ENCODE data around the gene ARAP2.

ARAP2 gene

GRCh38 chr4:36206603-36207311 is 37.6 kb downstream of the ARAP2 start:
- H3K79me2 ChIP-seq (ENCODE audit: control insufficient read depth, low read length), result no peaks in the 10 kb centered on the region
- no peaks in the 10 kb centered on the region for H3K9me2 ChIP-seq (replicated peaks; ENCODE audit: control insufficient read depth, low read length)
- H3K27me3 ChIP-seq (ENCODE audit: control insufficient read depth, low read length), result no peaks in the 10 kb centered on the region
- no peak overlapping the region for H3K4me2 ChIP-seq (ENCODE audit: low read length)
- no peak for TF ChIP-seq EZH2phosphoT487 (IDR thresholded peaks at IDR 0.05; ENCODE audit: borderline replicate concordance, low read length)
- no peak for TF ChIP-seq CTCF (IDR thresholded peaks at IDR 0.05; ENCODE audit: low read depth, low read length, poor library complexity, severe bottlenecking)
- H3K4me1 ChIP-seq (ENCODE audit: control insufficient read depth, low read length), result no peaks in the 10 kb centered on the region
- H3K9me3 ChIP-seq (ENCODE audit: control insufficient read depth, insufficient read depth, low read length), result no peaks in the 10 kb centered on the region
- no peak overlapping the region for H3K4me3 ChIP-seq (ENCODE audit: low read length)
- no peak overlapping the region for H3K27ac ChIP-seq (ENCODE audit: low read depth, low read length)
- H3K36me3 ChIP-seq (ENCODE audit: control insufficient read depth, low read length), result no peaks in the 10 kb centered on the region
- no peaks in the 10 kb centered on the region for H4K20me1 ChIP-seq (ENCODE audit: control insufficient read depth, insufficient read depth, low read depth, low read length)
- no peaks in the 10 kb centered on the region for H3F3A ChIP-seq (ENCODE audit: control insufficient read depth, insufficient read depth)

- Histone ChIP-seq H3K4me3 (ENCODE audit: low read length) (no peak overlapping the region), H3K4me1 (ENCODE audit: control insufficient read depth, low read length) (no peaks in the 10 kb centered on the region), H3K4me2 (ENCODE audit: low read length) (no peak overlapping the region), H3F3A (ENCODE audit: control insufficient read depth, insufficient read depth) (no peaks in the 10 kb centered on the region), H3K27me3 (ENCODE audit: control insufficient read depth, low read length) (no peaks in the 10 kb centered on the region), H3K36me3 (ENCODE audit: control insufficient read depth, low read length) (no peaks in the 10 kb centered on the region), H4K20me1 (ENCODE audit: control insufficient read depth, insufficient read depth, low read depth, low read length) (no peaks in the 10 kb centered on the region), H3K79me2 (ENCODE audit: control insufficient read depth, low read length) (no peaks in the 10 kb centered on the region), H3K9me3 (ENCODE audit: control insufficient read depth, insufficient read depth, low read length) (no peaks in the 10 kb centered on the region), H3K27ac (ENCODE audit: low read depth, low read length) (no peak overlapping the region), H3K9me2 (replicated peaks; ENCODE audit: control insufficient read depth, low read length) (no peaks in the 10 kb centered on the region)
- no peak for TF ChIP-seq EZH2phosphoT487 (IDR thresholded peaks at IDR 0.05; ENCODE audit: borderline replicate concordance, low read length)
Measured at GRCh38 chr4:36206012-36206411, 38.3 kb downstream of the ARAP2 start.

- H3K27ac ChIP-seq (ENCODE audit: low read depth, low read length), result no peak overlapping the region
- no peak overlapping the region for H3K4me3 ChIP-seq (ENCODE audit: low read length)
- no peaks in the 10 kb centered on the region for H4K20me1 ChIP-seq (ENCODE audit: control insufficient read depth, insufficient read depth, low read depth, low read length)
- H3K79me2 ChIP-seq (ENCODE audit: control insufficient read depth, low read length), result no peaks in the 10 kb centered on the region
- no peak overlapping the region for H3K4me2 ChIP-seq (ENCODE audit: low read length)
- no peaks in the 10 kb centered on the region for H3K9me3 ChIP-seq (ENCODE audit: control insufficient read depth, insufficient read depth, low read length)
- no peaks in the 10 kb centered on the region for H3K4me1 ChIP-seq (ENCODE audit: control insufficient read depth, low read length)
- no peaks in the 10 kb centered on the region for H3F3A ChIP-seq (ENCODE audit: control insufficient read depth, insufficient read depth)
- no peaks in the 10 kb centered on the region for H3K36me3 ChIP-seq (ENCODE audit: control insufficient read depth, low read length)
- H3K9me2 ChIP-seq (replicated peaks; ENCODE audit: control insufficient read depth, low read length), result no peaks in the 10 kb centered on the region
- H3K27me3 ChIP-seq (ENCODE audit: control insufficient read depth, low read length), result no peaks in the 10 kb centered on the region
- no peak for TF ChIP-seq CTCF (IDR thresholded peaks at IDR 0.05; ENCODE audit: low read depth, low read length, poor library complexity, severe bottlenecking)
- no peak for TF ChIP-seq EZH2phosphoT487 (IDR thresholded peaks at IDR 0.05; ENCODE audit: borderline replicate concordance, low read length)
Measured at GRCh38 chr4:36198861-36199260, 45.5 kb downstream of the ARAP2 start.

- H3K27me3 ChIP-seq (ENCODE audit: control insufficient read depth, low read length), result no peaks in the 10 kb centered on the region
- H3K9me2 ChIP-seq (replicated peaks; ENCODE audit: control insufficient read depth, low read length), result no peaks in the 10 kb centered on the region
- no peak overlapping the region for H3K4me2 ChIP-seq (ENCODE audit: low read length)
- no peaks in the 10 kb centered on the region for H3K79me2 ChIP-seq (ENCODE audit: control insufficient read depth, low read length)
- no peak overlapping the region for H3K4me3 ChIP-seq (ENCODE audit: low read length)
- H4K20me1 ChIP-seq (ENCODE audit: control insufficient read depth, insufficient read depth, low read depth, low read length), result no peaks in the 10 kb centered on the region
- H3K27ac ChIP-seq (ENCODE audit: low read depth, low read length), result no peak overlapping the region
- no peaks in the 10 kb centered on the region for H3K4me1 ChIP-seq (ENCODE audit: control insufficient read depth, low read length)
- H3K36me3 ChIP-seq (ENCODE audit: control insufficient read depth, low read length), result no peaks in the 10 kb centered on the region
- TF ChIP-seq CTCF (IDR thresholded peaks at IDR 0.05; ENCODE audit: low read depth, low read length, poor library complexity, severe bottlenecking) (no peak), EZH2phosphoT487 (IDR thresholded peaks at IDR 0.05; ENCODE audit: borderline replicate concordance, low read length) (no peak)
- no peaks in the 10 kb centered on the region for H3K9me3 ChIP-seq (ENCODE audit: control insufficient read depth, insufficient read depth, low read length)
- H3F3A ChIP-seq (ENCODE audit: control insufficient read depth, insufficient read depth), result no peaks in the 10 kb centered on the region
Measured at GRCh38 chr4:36198068-36198808, 46.1 kb downstream of the ARAP2 start.
